SK-N-SH (cell line): Measurements from ENCODE around the gene AGXT.
A peak's percentile ranks its signal among the peaks of the same experiment; 100 is the strongest.

ENCODE experiments used
- CHD2 ChIP-seq: fragments of 150-350 bp; IDR thresholded peaks from 2 replicates; pipeline ENCODE4 v1.6.1; 2018; ENCODE audit warnings: low read length; ENCODE audit not compliant: partially characterized antibody
- ELF1 ChIP-seq: IDR thresholded peaks from 2 replicates; pipeline ENCODE4 v1.4.0; 2012
- EP300 ChIP-seq, 2 experiments: IDR thresholded peaks; 2 replicates each; pipeline versions ENCODE4 v1.4.0 to v1.6.1; 2012; ENCODE audit warnings: borderline replicate concordance in 1 of 2, low read depth in 1 of 2, low read length in 1 of 2
- EZH2phosphoT487 ChIP-seq: fragments of 200-600 bp; sonication (generic); IDR thresholded peaks from 2 replicates; pipeline ENCODE4 v1.6.1; 2017; ENCODE audit warnings: low read depth, mixed run types, mild to moderate bottlenecking, antibody characterized with exemption, moderate library complexity, borderline replicate concordance
- GABPA ChIP-seq: IDR thresholded peaks from 2 replicates; pipeline ENCODE4 v1.4.0; 2012; ENCODE audit warnings: low read depth, mild to moderate bottlenecking
- JUND ChIP-seq: IDR thresholded peaks from 2 replicates; pipeline ENCODE4 v1.4.0; 2012
- MEF2A ChIP-seq: IDR thresholded peaks from 2 replicates; pipeline ENCODE4 v1.4.0; 2012; ENCODE audit warnings: low read depth, borderline replicate concordance
- NRF1 ChIP-seq: IDR thresholded peaks from 2 replicates; pipeline ENCODE4 v1.6.1; 2012; ENCODE audit warnings: low read depth, mild to moderate bottlenecking, low read length
- RCOR1 ChIP-seq: fragments of 150-350 bp; IDR thresholded peaks from 2 replicates; pipeline ENCODE4 v1.6.1; 2017; ENCODE audit warnings: antibody characterized with exemption, low read length
- RFX5 ChIP-seq: IDR thresholded peaks from 2 replicates; pipeline ENCODE4 v1.6.1; 2012; ENCODE audit warnings: mild to moderate bottlenecking, improper control_type of control experiment, low read length
- TAF1 ChIP-seq: IDR thresholded peaks from 2 replicates; pipeline ENCODE4 v1.6.1; 2012; ENCODE audit warnings: low read depth, mild to moderate bottlenecking, low read length, moderate library complexity, borderline replicate concordance
- TCF12 ChIP-seq: IDR thresholded peaks from 2 replicates; pipeline ENCODE4 v1.4.0; 2012
- YY1 ChIP-seq: IDR thresholded peaks from 2 replicates; pipeline ENCODE4 v1.4.0; 2012; ENCODE audit warnings: low read depth, mild to moderate bottlenecking
- TF ChIP-seq, protein P1 (sequence below): fragments of 200-600 bp; sonication (generic); IDR thresholded peaks from 2 replicates; pipeline ENCODE4 v1.6.1; 2017; ENCODE audit warnings: antibody characterized with exemption, mild to moderate bottlenecking, moderate library complexity

DNA sequence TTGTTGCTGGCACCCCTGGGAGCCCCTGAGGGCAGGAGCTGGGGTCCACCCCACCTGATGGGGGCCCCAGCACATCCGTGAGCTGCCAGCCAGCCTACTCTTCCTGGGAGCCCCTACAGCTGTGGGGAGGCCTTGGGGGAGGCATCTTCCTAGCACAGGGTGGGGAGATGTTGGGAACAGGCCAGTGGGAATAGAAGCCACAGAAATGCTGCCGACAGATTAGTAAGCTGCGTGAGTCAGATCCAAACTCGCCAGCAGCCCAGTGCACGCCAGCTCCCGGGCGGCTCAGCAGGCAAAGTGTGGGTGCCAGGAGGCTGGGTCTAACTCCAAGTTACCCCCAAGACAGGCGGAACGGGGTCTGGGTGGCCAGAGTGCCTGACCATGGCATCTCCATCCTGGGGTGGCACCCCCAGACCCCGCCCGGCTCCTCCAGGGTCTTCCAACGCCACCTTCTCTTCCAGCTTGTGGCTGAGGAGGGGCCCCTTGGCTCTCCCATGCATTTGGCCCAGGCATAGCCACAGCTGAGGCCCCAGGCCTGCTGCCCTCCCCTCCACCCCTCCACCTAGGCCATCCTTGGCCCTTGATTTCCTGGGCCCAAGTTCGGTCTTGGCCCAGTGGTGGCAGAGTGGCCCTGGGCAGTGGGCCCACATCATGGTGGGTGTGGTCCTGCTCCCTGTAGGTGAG is 52.8 kb downstream of the AGXT start:
- TF ChIP-seq, protein P1, sequence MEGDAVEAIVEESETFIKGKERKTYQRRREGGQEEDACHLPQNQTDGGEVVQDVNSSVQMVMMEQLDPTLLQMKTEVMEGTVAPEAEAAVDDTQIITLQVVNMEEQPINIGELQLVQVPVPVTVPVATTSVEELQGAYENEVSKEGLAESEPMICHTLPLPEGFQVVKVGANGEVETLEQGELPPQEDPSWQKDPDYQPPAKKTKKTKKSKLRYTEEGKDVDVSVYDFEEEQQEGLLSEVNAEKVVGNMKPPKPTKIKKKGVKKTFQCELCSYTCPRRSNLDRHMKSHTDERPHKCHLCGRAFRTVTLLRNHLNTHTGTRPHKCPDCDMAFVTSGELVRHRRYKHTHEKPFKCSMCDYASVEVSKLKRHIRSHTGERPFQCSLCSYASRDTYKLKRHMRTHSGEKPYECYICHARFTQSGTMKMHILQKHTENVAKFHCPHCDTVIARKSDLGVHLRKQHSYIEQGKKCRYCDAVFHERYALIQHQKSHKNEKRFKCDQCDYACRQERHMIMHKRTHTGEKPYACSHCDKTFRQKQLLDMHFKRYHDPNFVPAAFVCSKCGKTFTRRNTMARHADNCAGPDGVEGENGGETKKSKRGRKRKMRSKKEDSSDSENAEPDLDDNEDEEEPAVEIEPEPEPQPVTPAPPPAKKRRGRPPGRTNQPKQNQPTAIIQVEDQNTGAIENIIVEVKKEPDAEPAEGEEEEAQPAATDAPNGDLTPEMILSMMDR = no peak
- TF ChIP-seq TAF1 = no peak
- TF ChIP-seq TCF12 = peak; percentile 66; the same call in 1 of the 2 replicates
- no peak for TF ChIP-seq RFX5
- no peak for TF ChIP-seq RCOR1
- no peak for TF ChIP-seq EZH2phosphoT487
- no peak for TF ChIP-seq YY1
- TF ChIP-seq EP300 (IDR thresholded peaks at IDR 0.05; ENCODE audit: borderline replicate concordance in 1 of 2, low read depth in 1 of 2, low read length in 1 of 2) = peak in 1 of 2 experiments; percentile 32; a peak in 1 of 4 replicates
- no peak for TF ChIP-seq ELF1
- TF ChIP-seq NRF1 = no peak
- no peak for TF ChIP-seq CHD2
- TF ChIP-seq JUND = peak; percentile 62; the same call in 1 of the 2 replicates
- TF ChIP-seq MEF2A = no peak
- TF ChIP-seq GABPA = no peak
